HEK293T (cell line): ENCODE measurements around the gene ALPL.
A peak's percentile ranks its signal among the peaks of the same experiment; 100 is the strongest.
"Not testable (repeated sequence)": the region's sequence is repeated elsewhere in the genome, so short reads cannot be mapped to it uniquely, and the experiment has no call there.

Experiments
- CTCF ChIA-PET: fragments of 350-600 bp; formaldehyde crosslinking; extraction: SDS; loops from one replicate; lab custom pipeline; 2021; ENCODE audit warnings: antibody characterized with exemption, inconsistent platforms; lab: Yijun Ruan, JAX
- POLR2A ChIA-PET: fragments of 350-600 bp; formaldehyde crosslinking; extraction: SDS; loops from one replicate; lab custom pipeline; 2020; ENCODE audit warnings: antibody characterized with exemption, inconsistent platforms; lab: Yijun Ruan, JAX
- DNase-seq: peaks from one replicate; pipeline ENCODE4 v3.0.0; 2012; ENCODE audit warnings: mixed read lengths; ENCODE audit errors: extremely low spot score
- ARNT ChIP-seq: fragments of 450-650 bp; IDR thresholded peaks from 2 replicates; pipeline ENCODE4 v1.6.1; 2017; ENCODE audit warnings: mild to moderate bottlenecking
- BHLHE40 ChIP-seq: fragments of 450-650 bp; IDR thresholded peaks from 2 replicates; pipeline ENCODE4 v1.6.1; 2016; ENCODE audit warnings: mild to moderate bottlenecking, moderate library complexity, borderline replicate concordance
- CTBP1 ChIP-seq: fragments of 450-650 bp; IDR thresholded peaks from 2 replicates; pipeline ENCODE4 v1.6.1; 2016; ENCODE audit warnings: borderline replicate concordance
- ELF4 ChIP-seq: fragments of 450-650 bp; IDR thresholded peaks from 2 replicates; pipeline ENCODE4 v1.6.1; 2017; ENCODE audit warnings: antibody characterized with exemption
- FOXA1 ChIP-seq: fragments of 450-650 bp; IDR thresholded peaks from 2 replicates; pipeline ENCODE4 v1.6.1; 2016; ENCODE audit warnings: mild to moderate bottlenecking
- FOXK2 ChIP-seq: fragments of 450-650 bp; IDR thresholded peaks from 2 replicates; pipeline ENCODE4 v1.6.1; 2016; ENCODE audit warnings: mild to moderate bottlenecking
- FOXM1 ChIP-seq: fragments of 450-650 bp; IDR thresholded peaks from 2 replicates; pipeline ENCODE4 v1.6.1; 2017; ENCODE audit warnings: mild to moderate bottlenecking, borderline replicate concordance
- HDGF ChIP-seq: fragments of 450-650 bp; IDR thresholded peaks from 2 replicates; pipeline ENCODE4 v1.6.1; 2017; ENCODE audit warnings: antibody characterized with exemption, borderline replicate concordance
- L3MBTL2 ChIP-seq: fragments of 450-650 bp; conservative IDR thresholded peaks from 2 replicates; pipeline ENCODE4 v1.6.1; 2016; ENCODE audit warnings: mild to moderate bottlenecking
- LEF1 ChIP-seq: fragments of 450-650 bp; IDR thresholded peaks from 2 replicates; pipeline ENCODE4 v1.6.1; 2017; ENCODE audit warnings: mild to moderate bottlenecking, borderline replicate concordance
- NFRKB ChIP-seq: fragments of 450-650 bp; IDR thresholded peaks from 2 replicates; pipeline ENCODE4 v1.6.1; 2016; ENCODE audit warnings: mild to moderate bottlenecking, moderate library complexity
- PKNOX1 ChIP-seq: fragments of 450-650 bp; IDR thresholded peaks from 2 replicates; pipeline ENCODE4 v1.6.1; 2016
- SP1 ChIP-seq: fragments of 450-650 bp; IDR thresholded peaks from 2 replicates; pipeline ENCODE4 v1.6.1; 2017
- SUZ12 ChIP-seq: fragments of 450-650 bp; IDR thresholded peaks from 2 replicates; pipeline ENCODE4 v1.6.1; 2016; ENCODE audit warnings: mild to moderate bottlenecking
- TARDBP ChIP-seq: fragments of 450-650 bp; IDR thresholded peaks from 2 replicates; pipeline ENCODE4 v1.6.1; 2016
- ZNF384 ChIP-seq: fragments of 450-650 bp; IDR thresholded peaks from 2 replicates; pipeline ENCODE4 v1.6.1; 2016

ALPL gene

GRCh38 chr1:21509351-21510112 lies at the start of gene ALPL:
Gene ALPL, plus strand, starts transcription at chr1:21509423. Its CDS starts 44,659 bp downstream, at chr1:21554082.
- ChIA-PET POLR2A (no interaction called here), CTCF (no interaction called here)
- TF ChIP-seq L3MBTL2: peak; percentile 59
- no peak for TF ChIP-seq ZNF384
- no peak for TF ChIP-seq SUZ12
- no peak for TF ChIP-seq ELF4
- no peak for TF ChIP-seq NFRKB
- no peak for TF ChIP-seq SP1
- no peak for TF ChIP-seq ARNT
- no peak for DNase-seq

- DNase-seq, POLR2A ChIA-PET, CTCF ChIA-PET: not testable (repeated sequence)
These were observed 44.1 kb upstream of the ALPL start for GRCh38 chr1:21465127-21465526.

- POLR2A ChIA-PET, DNase-seq: not testable (repeated sequence)
- CTCF ChIA-PET: interaction anchor here (1.2 kb wide), 1 partner anchor 198 kb away, joined by 3 read pairs; no protein-coding TSS in a partner anchor
These were observed 41.3 kb upstream of the ALPL start for GRCh38 chr1:21467946-21468345.

GRCh38 chr1:21468599-21468998 lies 40.6 kb upstream of the ALPL start:
- POLR2A ChIA-PET: no interaction called here
- DNase-seq: no peak
- CTCF ChIA-PET: interaction anchor here (1.2 kb wide), 1 partner anchor 198 kb away, joined by 3 read pairs; no protein-coding TSS in a partner anchor
- TF ChIP-seq CTBP1 (no peak), L3MBTL2 (no peak), FOXA1 (no peak), NFRKB (no peak), HDGF (no peak), SUZ12 (no peak), ZNF384 (no peak), TARDBP (no peak), ELF4 (no peak), FOXM1 (no peak), ARNT (no peak), LEF1 (no peak), SP1 (no peak), FOXK2 (no peak), PKNOX1 (no peak), BHLHE40 (no peak)

GRCh38 chr1:21469581-21469980 lies 39.6 kb upstream of the ALPL start:
- no peak for DNase-seq
- TF ChIP-seq HDGF: no peak
- TF ChIP-seq NFRKB: no peak
- TF ChIP-seq BHLHE40: no peak
- no peak for TF ChIP-seq ZNF384
- TF ChIP-seq SUZ12: no peak
- TF ChIP-seq ARNT: no peak
- no peak for TF ChIP-seq ELF4
- no peak for TF ChIP-seq FOXA1
- no peak for TF ChIP-seq PKNOX1
- TF ChIP-seq FOXK2: no peak
- no peak for TF ChIP-seq CTBP1
- no peak for TF ChIP-seq SP1
- TF ChIP-seq LEF1: no peak
- TF ChIP-seq TARDBP: no peak
- no peak for TF ChIP-seq L3MBTL2
- ChIA-PET CTCF (no interaction called here), POLR2A (no interaction called here)

- POLR2A ChIA-PET: no interaction called here
- TF ChIP-seq L3MBTL2: no peak
- no peak for TF ChIP-seq LEF1
- TF ChIP-seq ZNF384: no peak
- no peak for TF ChIP-seq NFRKB
- no peak for TF ChIP-seq FOXM1
- TF ChIP-seq SP1: no peak
- no peak for TF ChIP-seq FOXA1
- no peak for TF ChIP-seq CTBP1
- no peak for TF ChIP-seq PKNOX1
- CTCF ChIA-PET: no interaction called here
- no peak for DNase-seq
These were observed 36.4 kb upstream of the ALPL start for GRCh38 chr1:21472861-21473260.

- ChIA-PET CTCF (no interaction called here), POLR2A (no interaction called here)
- TF ChIP-seq SUZ12 (no peak), FOXK2 (no peak), ELF4 (no peak)
- DNase-seq: no peak
These were observed 30.9 kb upstream of the ALPL start for GRCh38 chr1:21478356-21478755.

GRCh38 chr1:21483881-21484280 lies 25.3 kb upstream of the ALPL start:
- POLR2A ChIA-PET, DNase-seq, CTCF ChIA-PET: not testable (repeated sequence)
